Neural cell (in vitro differentiated cells): ENCODE results near the gene LRP8. TPM values are rescaled to one million over a fixed set of nuclear protein-coding genes. Genes with fewer than 3 reads are reported as not detected.

Source experiments
- H2AFZ ChIP-seq: fragments of 200-600, 300-800 bp; sonication (generic), shearing (Covaris generic); 2 replicates; pipeline ENCODE4 v1.6.0; 2014; ENCODE audit warnings: low read depth, mild to moderate bottlenecking, antibody characterized with exemption, low read length, moderate library complexity
- H3F3A ChIP-seq: fragments of 200-600 bp; shearing (Covaris generic); 2 replicates; pipeline ENCODE4 v1.6.1; 2016; ENCODE audit warnings: mild to moderate bottlenecking, moderate library complexity, mixed read lengths, antibody characterized with exemption, low read length; ENCODE audit not compliant: insufficient read depth, poor library complexity, severe bottlenecking
- H3K27ac ChIP-seq: fragments of 200-600, 300-800 bp; sonication (generic), shearing (Covaris generic); 2 replicates; pipeline ENCODE4 v1.5.1; 2014; ENCODE audit warnings: mild to moderate bottlenecking, low read length, moderate library complexity
- H3K27me3 ChIP-seq: fragments of 300-800, 200-600 bp; sonication (generic), shearing (Covaris generic); 2 replicates; pipeline ENCODE4 v1.6.0; 2014; ENCODE audit warnings: mild to moderate bottlenecking, low read depth, low read length, moderate library complexity; ENCODE audit not compliant: insufficient read depth
- H3K36me3 ChIP-seq: fragments of 300-800, 200-600 bp; sonication (generic), shearing (Covaris generic); 2 replicates; pipeline ENCODE4 v1.5.1; 2014; ENCODE audit warnings: mild to moderate bottlenecking, antibody characterized with exemption, low read length, moderate library complexity; ENCODE audit not compliant: insufficient read depth
- H3K4me2 ChIP-seq: fragments of 300-800, 200-600 bp; sonication (generic), shearing (Covaris generic); 2 replicates; pipeline ENCODE4 v1.6.0; 2014; ENCODE audit warnings: mild to moderate bottlenecking, low read length
- H3K4me3 ChIP-seq: fragments of 300-800, 200-600 bp; sonication (generic), shearing (Covaris generic); 2 replicates; pipeline ENCODE4 v1.5.1; 2014; ENCODE audit warnings: mild to moderate bottlenecking, low read length, moderate library complexity
- H3K79me2 ChIP-seq: fragments of 200-600 bp; shearing (Covaris generic); replicated peaks from 2 replicates; pipeline ENCODE4 v1.6.0; 2014; ENCODE audit warnings: mild to moderate bottlenecking, low read length, moderate library complexity; ENCODE audit not compliant: insufficient read depth
- H3K9ac ChIP-seq: fragments of 300-800, 200-600 bp; sonication (generic), shearing (Covaris generic); 2 replicates; pipeline ENCODE4 v1.6.1; 2016; ENCODE audit warnings: mild to moderate bottlenecking, low read length, mixed read lengths
- H3K9me2 ChIP-seq: fragments of 200-600 bp; shearing (Covaris generic); 2 replicates; pipeline ENCODE4 v1.6.1; 2016; ENCODE audit warnings: mild to moderate bottlenecking, low read length, mixed read lengths; ENCODE audit not compliant: insufficient read depth
- H3K9me3 ChIP-seq: fragments of 200-600, 300-800 bp; sonication (generic), shearing (Covaris generic); 2 replicates; pipeline ENCODE4 v1.6.1; 2016; ENCODE audit warnings: mild to moderate bottlenecking, mixed run types, low read length, moderate library complexity, mixed read lengths
- H4K20me1 ChIP-seq: fragments of 200-600 bp; shearing (Covaris generic); 2 replicates; pipeline ENCODE4 v1.6.1; 2016; ENCODE audit warnings: mild to moderate bottlenecking, mixed run types; ENCODE audit not compliant: insufficient read depth
- CTCF ChIP-seq: fragments of 450-650 bp; IDR thresholded peaks from 2 replicates; pipeline ENCODE4 v1.5.1; 2014; ENCODE audit warnings: antibody characterized with exemption, mild to moderate bottlenecking, moderate library complexity; ENCODE audit not compliant: poor library complexity, severe bottlenecking
- EP300 ChIP-seq: fragments of 450-650 bp; conservative IDR thresholded peaks from 2 replicates; pipeline ENCODE4 v1.6.1; 2014; ENCODE audit warnings: antibody characterized with exemption, mild to moderate bottlenecking, moderate library complexity; ENCODE audit not compliant: poor library complexity, severe bottlenecking
- EZH2 ChIP-seq: fragments of 200-600, 300-800 bp; shearing (Covaris generic), sonication (generic); IDR thresholded peaks from 2 replicates; pipeline ENCODE4 v1.6.1; 2014; ENCODE audit warnings: antibody characterized with exemption, low read length, borderline replicate concordance, mild to moderate bottlenecking; ENCODE audit not compliant: insufficient read depth, poor library complexity, severe bottlenecking
- MXI1 ChIP-seq: fragments of 450-650 bp; conservative IDR thresholded peaks from 2 replicates; pipeline ENCODE4 v1.6.1; 2014; ENCODE audit warnings: antibody characterized with exemption, mild to moderate bottlenecking; ENCODE audit not compliant: poor library complexity, severe bottlenecking
- POLR2AphosphoS5 ChIP-seq: IDR thresholded peaks from 2 replicates; pipeline ENCODE4 v1.6.1; 2012
- RAD21 ChIP-seq: fragments of 450-650 bp; conservative IDR thresholded peaks from 2 replicates; pipeline ENCODE4 v1.6.1; 2014; ENCODE audit warnings: antibody characterized with exemption, mild to moderate bottlenecking, moderate library complexity
- SMC3 ChIP-seq: fragments of 450-650 bp; conservative IDR thresholded peaks from 2 replicates; pipeline ENCODE4 v1.6.1; 2014; ENCODE audit warnings: antibody characterized with exemption, mild to moderate bottlenecking, moderate library complexity; ENCODE audit not compliant: poor library complexity
- TAF1 ChIP-seq: IDR thresholded peaks from 2 replicates; pipeline ENCODE4 v1.6.1; 2012; ENCODE audit warnings: low read depth
- polyA plus RNA-seq: library from polyadenylated mRNA; depleted of rRNA; stranded (reverse); fragments of >200 nt; gene quantifications from 2 replicates; pipeline ENCODE4 v1.2.3, GENCODE V29; 2014
- TF ChIP-seq, protein P1 (sequence below): IDR thresholded peaks from 2 replicates; pipeline ENCODE4 v1.6.1; 2012; ENCODE audit warnings: borderline replicate concordance

The LRP8 gene
- polyA plus RNA-seq, 1 donor from 2014 or later = 65.8 TPM

DNA sequence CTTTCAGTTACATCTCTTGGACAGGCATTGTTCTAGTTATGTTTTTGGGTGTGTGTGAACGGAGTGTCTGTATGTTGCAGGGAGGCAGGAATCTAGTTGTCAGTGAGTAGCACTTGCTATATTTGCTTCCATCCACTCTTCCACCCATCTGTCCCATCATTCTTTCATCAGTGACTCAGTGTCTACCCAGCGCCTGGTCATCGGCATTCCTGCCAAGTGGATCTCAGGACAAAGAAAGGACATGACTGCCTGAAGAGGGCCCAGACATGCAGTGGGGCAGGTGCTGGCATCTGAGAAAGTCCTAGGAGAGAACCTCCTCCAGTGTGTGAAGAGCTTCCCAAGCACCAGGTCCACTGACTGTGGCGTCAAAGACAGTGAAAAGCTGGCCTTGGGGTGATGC lies 62.3 kb downstream of the LRP8 start:
- no peaks in the 10 kb centered on the region for H3K27me3 ChIP-seq
- H3K79me2 ChIP-seq = no peaks in the 10 kb centered on the region
- H3K27ac ChIP-seq = no peak overlapping the region
- H4K20me1 ChIP-seq = no peaks in the 10 kb centered on the region
- no peaks in the 10 kb centered on the region for H3F3A ChIP-seq
- peaks cover 7% of the 10 kb centered on the region for H3K36me3 ChIP-seq
- H3K4me3 ChIP-seq = no peak overlapping the region
- TF ChIP-seq, protein P1, sequence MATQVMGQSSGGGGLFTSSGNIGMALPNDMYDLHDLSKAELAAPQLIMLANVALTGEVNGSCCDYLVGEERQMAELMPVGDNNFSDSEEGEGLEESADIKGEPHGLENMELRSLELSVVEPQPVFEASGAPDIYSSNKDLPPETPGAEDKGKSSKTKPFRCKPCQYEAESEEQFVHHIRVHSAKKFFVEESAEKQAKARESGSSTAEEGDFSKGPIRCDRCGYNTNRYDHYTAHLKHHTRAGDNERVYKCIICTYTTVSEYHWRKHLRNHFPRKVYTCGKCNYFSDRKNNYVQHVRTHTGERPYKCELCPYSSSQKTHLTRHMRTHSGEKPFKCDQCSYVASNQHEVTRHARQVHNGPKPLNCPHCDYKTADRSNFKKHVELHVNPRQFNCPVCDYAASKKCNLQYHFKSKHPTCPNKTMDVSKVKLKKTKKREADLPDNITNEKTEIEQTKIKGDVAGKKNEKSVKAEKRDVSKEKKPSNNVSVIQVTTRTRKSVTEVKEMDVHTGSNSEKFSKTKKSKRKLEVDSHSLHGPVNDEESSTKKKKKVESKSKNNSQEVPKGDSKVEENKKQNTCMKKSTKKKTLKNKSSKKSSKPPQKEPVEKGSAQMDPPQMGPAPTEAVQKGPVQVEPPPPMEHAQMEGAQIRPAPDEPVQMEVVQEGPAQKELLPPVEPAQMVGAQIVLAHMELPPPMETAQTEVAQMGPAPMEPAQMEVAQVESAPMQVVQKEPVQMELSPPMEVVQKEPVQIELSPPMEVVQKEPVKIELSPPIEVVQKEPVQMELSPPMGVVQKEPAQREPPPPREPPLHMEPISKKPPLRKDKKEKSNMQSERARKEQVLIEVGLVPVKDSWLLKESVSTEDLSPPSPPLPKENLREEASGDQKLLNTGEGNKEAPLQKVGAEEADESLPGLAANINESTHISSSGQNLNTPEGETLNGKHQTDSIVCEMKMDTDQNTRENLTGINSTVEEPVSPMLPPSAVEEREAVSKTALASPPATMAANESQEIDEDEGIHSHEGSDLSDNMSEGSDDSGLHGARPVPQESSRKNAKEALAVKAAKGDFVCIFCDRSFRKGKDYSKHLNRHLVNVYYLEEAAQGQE = no peak
- TF ChIP-seq SMC3 (no peak), TAF1 (no peak), CTCF (no peak), POLR2AphosphoS5 (no peak), EZH2 (no peak), RAD21 (no peak), MXI1 (no peak), EP300 (no peak)
- H3K4me2 ChIP-seq = no peak overlapping the region
- H3K9me3 ChIP-seq = no peaks in the 10 kb centered on the region
- no peak overlapping the region for H2AFZ ChIP-seq
- H3K9ac ChIP-seq = no peak overlapping the region
- no peaks in the 10 kb centered on the region for H3K9me2 ChIP-seq

- Histone ChIP-seq H3K79me2 (no peaks in the 10 kb centered on the region), H3K4me2 (no peak overlapping the region), H3K9ac (no peak overlapping the region), H3K27me3 (no peaks in the 10 kb centered on the region), H3K27ac (no peak overlapping the region), H3K9me2 (no peaks in the 10 kb centered on the region), H3K36me3 (peaks cover 7% of the 10 kb centered on the region), H4K20me1 (no peaks in the 10 kb centered on the region), H3F3A (no peaks in the 10 kb centered on the region), H3K9me3 (no peaks in the 10 kb centered on the region), H2AFZ (no peak overlapping the region), H3K4me3 (no peak overlapping the region)
- no peak for TF ChIP-seq EP300
- TF ChIP-seq CTCF = no peak
- no peak for TF ChIP-seq RAD21
- no peak for TF ChIP-seq POLR2AphosphoS5
- no peak for TF ChIP-seq EZH2
- TF ChIP-seq, protein P1 = no peak
- TF ChIP-seq MXI1 = no peak
- no peak for TF ChIP-seq SMC3
- TF ChIP-seq TAF1 = no peak
Measured at GRCh38 chr1:53264048-53264447, 63.8 kb downstream of the LRP8 start.
